HG02973 (cell line): ENCODE measurements around the gene RAB37.

ENCODE experiments used
- ATAC-seq: cut with Tn5 transposase; IDR thresholded peaks from one replicate; pipeline ENCODE4 v1.9.1; 2021; ENCODE audit warnings: moderate library complexity; ENCODE audit not compliant: unreplicated experiment

RAB37 gene, protein sequence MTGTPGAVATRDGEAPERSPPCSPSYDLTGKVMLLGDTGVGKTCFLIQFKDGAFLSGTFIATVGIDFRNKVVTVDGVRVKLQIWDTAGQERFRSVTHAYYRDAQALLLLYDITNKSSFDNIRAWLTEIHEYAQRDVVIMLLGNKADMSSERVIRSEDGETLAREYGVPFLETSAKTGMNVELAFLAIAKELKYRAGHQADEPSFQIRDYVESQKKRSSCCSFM

DNA sequence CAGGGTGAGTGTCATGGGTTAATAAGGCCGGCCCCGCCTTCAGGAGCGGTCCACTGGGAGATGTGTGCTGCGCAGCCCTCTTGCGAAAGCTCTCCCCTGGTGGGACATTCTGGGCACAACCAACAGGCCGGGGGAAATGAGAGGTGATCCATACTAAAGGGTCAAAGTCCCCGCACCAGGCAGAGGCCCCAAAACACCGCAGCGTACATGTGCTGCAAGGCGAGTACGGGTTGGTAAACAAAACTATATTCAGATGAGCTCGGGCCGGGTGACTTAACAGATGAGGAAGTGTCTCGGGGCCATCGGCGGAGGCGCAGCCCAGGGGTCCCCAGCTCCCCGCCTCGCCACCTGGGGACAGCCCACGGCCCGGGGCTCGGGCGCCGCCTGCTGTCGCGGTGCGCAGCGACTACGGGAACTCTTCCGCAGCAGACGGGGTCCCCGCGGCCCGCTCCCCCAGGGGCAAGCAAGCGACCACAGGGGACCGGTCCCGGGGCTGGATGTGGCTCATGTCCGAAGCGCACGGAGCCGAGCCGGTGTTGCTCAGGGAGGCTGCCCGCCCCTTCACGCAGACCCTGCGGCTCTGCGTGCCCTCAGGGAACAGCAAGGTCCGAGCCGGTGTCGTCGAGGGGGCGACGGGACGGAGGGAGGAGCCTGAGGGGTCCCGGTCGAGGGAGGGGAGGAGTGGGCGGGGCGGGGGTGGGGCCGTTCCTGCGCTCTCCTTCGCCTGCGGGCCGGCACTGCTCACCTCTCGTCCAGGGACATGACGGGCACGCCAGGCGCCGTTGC, at the start of gene RAB37:
RAB37 (plus strand) TSS at position 744 of the 786 bp plus-strand sequence; CDS start at position 761, 17 bp downstream.
- ATAC-seq = peak; percentile 34

DNA sequence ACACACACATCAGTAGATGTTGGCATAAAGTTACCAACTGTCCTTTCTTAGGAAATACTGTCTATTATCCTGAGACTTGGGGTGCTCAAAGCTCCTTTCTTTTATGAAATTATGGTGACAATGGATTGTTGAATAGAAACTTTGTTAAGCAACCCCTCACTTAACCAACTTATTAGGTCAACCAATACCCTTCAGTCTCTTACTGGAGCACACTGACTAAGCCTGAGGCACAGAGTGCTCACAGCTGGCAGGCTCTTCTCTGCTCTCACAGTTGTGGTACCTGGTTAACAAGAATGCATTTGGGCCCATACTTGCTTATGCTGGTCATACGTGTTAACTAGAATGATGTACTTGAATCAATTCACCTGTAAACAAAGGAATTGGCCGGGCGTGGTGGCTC, 49.2 kb upstream of the RAB37 start:
- ATAC-seq = no peak

DNA sequence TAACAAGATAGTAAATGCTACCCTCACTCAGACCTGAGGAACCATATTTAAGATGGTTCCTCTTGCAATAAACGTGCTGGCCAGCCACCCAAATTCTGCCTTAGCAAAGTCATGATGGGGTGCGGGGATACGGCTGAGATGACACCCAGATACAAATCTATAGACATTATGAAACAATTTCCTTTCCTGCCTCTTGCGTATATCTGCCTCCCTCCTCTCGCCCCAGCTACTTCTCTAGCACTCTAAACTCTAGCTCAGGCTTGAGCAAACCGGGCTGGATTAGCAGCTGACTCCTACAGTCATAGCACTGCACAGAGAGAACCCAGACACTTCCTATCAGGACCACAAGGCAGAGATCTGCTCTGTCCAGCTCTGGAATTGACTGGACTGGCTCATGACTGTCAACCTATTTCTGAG, 46.6 kb upstream of the RAB37 start:
- ATAC-seq = no peak

DNA sequence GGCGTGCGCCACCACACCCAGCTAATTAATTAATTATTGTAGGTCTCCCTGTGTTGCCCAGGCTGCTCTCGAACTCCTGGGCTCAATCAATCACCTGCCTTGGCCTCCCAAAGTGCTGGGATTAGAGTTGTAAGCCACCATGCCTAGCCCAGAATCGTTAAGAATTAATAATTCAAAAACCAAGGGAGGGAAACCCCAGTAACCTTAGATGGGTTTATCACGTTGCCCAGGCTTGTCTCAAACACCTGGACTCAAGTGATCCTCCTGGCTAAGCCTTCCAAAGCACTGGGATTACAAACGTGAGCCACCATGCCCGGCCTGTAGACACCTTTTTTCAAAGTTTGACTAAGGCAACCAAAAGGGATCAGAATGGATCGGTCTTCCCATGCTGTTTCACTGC, 45.9 kb upstream of the RAB37 start:
- no peak for ATAC-seq

DNA sequence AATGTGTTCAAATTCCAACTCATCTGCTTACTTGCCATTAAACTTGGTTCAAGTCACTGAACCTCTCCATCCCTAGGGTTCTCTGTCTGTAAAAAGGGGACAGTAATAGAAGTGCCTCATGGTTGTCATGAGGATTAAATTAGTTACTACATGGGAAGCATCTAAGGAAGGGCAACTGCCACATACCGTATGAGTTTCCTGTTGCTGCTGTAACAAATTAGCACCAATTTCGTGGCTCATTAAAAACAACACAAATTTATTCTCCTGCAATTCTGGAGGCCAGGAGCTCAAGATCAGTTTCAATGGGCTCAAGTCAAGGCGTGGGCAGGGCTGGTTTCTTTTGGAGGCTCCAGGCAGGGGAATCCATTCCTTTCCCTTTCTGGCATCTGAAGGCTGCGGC, 43.0 kb upstream of the RAB37 start:
- ATAC-seq = no peak

DNA sequence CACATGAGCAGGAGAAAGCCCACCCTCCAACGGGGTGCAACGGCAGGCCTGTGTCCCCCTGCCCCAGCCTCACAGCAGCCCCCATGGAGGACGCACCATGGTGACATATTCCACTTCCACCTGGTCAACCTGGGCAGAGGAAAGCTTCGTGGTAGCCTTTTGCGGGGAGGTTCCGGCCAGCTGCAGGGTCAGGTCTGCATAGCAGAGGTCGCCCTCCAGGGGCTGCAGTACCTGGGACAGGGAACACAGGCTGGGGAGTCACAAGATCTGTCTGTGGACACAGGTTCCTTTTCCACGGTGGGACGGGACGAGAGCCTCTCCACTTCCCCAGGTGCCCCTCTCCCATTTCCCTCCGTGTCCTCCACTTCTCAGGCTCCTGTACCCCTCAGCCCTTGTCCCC, 41.4 kb upstream of the RAB37 start:
- no peak for ATAC-seq

DNA sequence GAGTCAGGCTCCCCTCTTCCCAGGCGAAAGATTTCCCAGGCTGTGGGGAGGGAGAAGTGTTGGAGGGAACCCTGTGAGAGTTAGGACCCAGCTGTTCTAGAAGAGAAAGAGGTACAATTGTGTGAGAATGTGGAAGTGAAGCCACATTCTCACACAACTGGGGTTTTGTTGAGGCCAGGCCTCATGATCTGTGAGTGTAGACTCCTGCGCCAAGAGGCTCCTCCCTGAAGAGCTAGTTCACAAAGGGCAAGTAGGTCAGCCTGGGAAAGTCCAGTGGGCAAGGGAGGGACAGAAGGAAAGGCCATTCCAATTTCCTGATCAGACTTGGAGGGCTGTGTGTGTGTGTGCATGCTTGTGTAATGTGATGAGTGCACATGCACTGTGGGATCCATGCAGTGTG, 39.5 kb upstream of the RAB37 start:
- no peak for ATAC-seq

DNA sequence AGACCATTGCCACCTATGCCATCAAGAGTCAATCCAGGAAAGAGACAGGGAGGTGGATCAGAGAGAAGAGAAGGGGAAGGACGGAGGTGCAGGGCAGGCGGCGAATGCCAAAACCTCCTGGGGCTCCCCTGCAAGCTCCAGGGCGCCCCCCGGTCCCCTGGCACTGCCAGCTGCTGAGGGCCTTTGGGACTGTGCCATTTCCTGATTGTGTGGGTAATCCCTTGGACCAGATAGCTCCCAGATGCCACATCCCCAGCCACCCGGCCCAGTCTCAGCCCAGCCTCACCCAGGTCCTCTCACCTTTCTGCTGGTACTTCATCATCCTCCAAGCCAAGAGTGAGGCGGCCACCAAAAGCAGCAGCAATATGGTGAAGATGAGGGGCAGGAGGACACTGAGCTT, 39.0 kb upstream of the RAB37 start:
- ATAC-seq = no peak

DNA sequence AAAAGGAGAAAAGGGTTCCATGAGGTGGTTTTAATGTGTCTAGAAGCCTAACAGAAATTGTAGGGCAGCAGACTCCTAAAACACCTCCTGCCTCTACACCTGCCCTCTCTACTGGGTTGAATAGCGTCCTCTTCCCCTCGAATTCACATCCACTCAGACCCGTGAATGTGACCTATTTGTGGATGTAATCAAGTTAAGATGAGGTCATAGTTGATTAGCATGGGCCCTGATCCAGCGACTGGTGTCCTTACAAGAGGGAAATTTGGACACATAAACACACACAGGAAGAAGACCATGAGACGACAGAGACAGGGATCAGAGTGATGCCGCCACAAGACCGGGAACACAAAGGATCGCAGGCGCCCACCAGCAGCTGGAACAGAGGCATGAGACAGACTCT, 37.8 kb upstream of the RAB37 start:
- ATAC-seq = no peak

DNA sequence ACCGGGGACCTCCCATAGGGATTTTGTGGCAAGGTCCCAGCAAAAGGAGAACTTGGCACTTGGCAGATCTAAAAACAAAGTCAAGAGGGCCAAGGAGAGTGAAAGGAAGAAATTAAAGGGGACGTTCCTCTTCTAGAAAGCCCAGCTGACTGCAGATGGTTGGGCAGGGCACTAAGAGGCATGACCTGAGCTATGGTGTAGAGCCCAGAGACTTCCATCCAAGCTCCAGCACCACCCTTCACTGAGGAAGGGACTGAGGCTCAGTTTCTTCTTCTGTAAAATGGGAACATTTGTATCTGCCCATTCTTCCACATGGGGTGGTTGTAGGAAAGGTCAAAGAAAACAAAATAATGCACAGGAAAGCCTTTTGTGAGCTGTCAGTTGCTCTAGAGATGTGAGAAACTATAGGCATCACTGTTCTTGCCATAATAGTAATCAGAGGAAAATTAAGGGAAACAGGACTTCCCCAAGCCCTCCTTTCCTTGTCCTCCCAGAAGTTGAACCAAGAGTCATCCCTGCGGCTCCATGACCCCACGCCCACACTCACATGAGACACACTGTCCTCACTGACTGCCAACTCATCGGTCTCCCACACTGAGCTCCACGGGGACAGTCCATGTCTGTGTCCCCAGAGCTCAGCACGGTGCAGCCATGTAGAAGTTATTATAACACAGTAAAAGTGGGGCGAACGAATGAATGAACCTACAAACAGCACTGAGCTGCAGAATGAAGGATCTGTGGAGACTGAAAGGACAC, 34.8 kb upstream of the RAB37 start:
- ATAC-seq = no peak

DNA sequence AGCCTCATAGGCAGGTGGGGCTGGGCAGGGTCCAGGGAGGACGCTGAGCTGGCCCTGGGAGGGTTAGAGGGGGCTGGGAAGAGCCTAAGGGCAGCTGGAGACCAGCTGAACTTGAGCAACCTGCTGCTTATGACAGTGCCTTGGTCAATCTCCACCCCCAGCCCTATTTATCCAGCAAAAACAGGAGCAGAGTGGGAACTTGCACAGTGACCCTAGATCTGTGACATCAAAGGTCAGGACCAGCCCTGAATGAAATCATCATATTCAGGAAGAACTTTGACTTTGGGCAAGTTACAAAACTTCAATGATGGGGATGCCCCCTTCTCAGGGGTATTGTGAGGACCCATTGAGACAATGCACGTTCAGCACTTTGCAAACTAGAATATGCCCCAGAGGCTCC, 33.7 kb upstream of the RAB37 start:
- no peak for ATAC-seq

DNA sequence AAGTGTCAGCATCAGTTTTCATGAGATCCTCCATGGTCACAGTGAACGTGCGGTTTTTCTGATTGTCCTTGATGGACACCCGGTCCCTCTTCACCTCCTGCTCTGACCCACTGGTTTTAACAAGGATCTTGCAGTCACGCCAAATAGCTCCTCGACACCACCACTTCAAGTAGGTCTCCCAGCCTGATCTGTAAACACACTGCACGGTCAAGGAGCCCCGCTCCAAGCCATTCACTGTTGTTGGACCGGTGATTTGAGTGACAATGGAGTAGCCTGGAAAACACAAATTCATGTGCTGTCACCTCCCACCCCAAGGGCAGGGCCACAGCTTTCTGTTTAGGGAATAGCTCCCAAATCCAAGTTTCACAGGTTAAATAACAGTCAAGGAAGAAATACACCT, 32.5 kb upstream of the RAB37 start:
- no peak for ATAC-seq

DNA sequence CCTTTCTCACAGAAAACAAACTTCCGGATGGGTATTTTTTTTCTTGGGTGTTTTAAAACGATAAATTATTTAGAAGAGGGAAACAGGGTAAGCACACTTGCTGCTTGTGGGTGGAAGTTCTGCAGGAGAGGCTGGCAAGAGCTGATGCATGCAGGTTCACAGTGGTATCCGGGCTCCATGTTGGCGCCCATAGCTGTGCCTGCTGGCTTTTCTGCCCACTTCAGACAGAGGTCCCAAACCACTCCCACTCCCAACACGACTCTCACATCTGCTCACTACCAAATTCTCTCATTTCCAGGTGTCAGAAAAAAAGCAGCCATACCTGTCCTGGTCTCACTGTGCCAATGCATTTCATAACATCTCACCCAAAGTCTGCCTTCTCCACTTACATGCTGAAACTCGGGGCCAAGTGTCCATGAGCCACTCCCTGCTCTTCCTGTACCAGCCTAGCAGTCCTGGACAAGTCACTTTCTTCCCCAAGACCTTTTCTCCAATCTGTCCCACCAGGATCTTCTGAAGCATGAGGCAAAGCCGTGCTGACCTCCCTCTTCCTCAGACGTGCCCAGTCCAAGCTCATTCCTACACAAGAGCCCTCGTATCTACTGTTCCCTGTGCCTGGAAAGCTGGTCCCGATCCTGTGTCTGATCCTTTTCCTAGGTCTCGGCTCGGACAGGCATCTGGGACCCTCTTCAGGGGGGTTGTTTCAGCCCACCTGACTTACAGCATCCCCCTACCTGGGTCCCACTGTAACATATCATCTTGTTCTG, 25.8 kb upstream of the RAB37 start:
- no peak for ATAC-seq

DNA sequence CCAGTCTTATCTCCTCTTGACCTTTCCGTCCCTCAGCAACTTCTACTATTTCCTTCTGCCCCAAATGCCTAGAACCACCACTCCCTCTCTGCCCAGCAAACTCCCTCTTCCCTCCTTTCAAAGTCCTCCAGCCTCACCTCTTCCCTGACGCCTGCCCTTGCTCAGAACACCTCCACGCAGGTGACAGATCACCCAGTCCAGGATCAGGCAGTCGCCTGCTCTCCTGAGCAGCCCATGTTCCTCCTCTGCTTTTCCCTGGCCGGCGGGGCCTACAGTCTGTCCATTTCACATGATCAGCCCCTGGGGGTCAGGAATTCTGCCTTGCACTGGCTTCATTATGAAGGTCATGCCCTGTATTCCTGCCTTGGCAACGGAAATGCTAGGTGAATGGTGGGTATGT, 24.8 kb upstream of the RAB37 start:
- no peak for ATAC-seq

DNA sequence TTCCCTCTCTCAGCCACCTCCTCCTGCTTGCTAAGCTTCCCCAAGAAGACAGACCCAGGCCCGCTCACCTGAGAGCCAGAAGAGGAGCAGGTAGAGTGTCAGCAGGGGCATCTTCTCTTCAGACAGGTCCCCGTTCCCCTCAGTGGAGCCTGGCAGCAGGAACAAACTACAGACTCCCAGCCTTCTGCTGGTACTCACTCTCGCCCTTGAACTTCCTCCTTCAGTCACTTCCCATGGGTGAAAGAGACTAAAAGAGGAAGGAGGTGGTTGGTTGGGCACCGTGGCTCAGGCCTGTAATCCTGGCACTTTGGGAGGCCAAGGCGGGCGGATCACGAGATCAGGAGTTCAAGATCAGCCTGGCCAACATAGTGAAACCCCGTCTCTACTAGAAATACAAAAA, 24.3 kb upstream of the RAB37 start, which contains the start of gene CD300LF:
CD300LF (minus strand) TSS at position 168 of the 400 bp plus-strand sequence; CDS start at position 111, 57 bp downstream.
- no peak for ATAC-seq

DNA sequence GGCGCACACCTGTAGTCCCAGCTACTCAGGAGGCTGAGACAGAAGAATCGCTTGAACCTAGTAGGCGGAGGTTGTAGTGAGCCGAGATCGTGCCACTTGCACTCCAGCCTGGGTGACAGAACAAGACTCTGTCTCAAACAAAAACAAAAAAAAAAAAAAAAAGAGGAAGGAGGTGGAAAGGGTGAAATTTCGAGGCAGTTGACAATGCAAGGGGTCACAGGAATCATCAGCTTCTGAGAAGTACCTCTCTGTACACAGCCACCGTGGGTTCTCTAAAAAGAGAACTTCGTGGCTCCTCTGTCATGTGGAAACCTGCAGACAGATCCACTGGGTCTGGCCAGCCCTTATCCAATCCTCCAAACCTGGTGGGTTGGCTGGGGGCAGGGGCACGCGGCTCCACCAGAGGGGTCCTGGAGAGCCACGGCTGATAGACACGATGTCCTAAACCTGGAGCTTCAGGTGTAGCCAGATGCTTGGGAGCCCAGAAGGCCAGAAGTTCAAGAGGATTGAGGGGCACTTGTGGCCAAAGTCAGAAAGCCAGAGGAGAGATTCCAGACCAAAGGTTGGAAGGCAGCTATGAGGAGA, 23.8 kb upstream of the RAB37 start:
- ATAC-seq = no peak

DNA sequence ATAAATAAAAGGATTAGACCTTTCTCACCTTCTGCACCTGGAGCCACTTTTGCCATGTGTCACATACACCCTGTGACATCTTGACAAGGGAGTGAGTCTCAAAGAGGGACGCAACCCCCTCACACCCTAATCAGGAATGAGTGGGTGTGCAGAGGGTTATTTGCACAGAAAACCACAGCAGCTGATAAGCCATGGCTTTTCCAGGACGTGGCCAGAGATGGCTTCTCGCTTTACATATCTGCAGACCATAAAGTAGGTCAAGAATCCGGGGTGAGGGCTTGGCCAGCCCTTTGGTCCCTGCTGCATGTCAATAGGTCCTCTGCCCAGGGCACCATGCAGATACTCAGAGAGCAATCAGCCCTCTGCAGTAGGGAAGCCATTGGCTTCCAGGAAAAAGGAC, 21.9 kb upstream of the RAB37 start:
- ATAC-seq = no peak

DNA sequence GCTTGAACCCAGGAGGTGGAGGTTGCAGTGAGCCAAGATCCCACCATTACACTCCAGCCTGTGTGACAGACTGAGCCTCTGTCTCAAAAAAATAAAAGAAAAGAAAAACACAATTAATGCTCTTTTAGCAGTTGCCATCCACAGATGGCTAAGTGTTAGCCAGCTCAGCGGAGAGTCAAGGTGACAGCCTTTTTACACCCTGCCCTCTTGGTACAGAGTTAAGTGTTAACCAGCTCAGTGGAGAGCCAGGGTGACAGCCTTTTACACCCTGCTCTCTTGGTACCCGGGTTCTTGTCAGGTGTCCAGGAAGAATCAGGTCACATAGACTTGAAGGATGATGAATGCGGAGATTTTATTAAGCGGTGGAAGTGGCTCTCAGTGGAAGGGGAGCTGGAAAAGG, 16.6 kb upstream of the RAB37 start:
- ATAC-seq = no peak

DNA sequence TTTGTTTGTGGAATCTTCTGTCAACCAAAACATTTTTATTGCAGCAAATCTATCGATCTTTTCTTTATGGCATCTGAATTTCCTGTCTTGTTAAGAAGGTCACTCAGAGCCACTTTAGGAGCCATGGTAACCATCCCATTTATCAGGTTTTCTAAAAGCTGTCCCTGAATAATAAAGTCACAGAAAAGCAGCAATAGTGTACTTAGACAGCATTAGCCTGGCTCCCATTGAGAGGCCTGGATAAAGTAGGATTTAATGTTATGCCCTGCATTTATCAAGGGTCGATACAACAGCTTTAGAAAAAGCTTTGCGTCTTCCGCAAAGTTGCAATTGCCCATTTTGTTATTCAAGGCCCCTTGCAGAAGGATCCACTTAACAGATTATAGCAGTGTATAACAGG, 14.3 kb upstream of the RAB37 start:
- ATAC-seq = no peak

DNA sequence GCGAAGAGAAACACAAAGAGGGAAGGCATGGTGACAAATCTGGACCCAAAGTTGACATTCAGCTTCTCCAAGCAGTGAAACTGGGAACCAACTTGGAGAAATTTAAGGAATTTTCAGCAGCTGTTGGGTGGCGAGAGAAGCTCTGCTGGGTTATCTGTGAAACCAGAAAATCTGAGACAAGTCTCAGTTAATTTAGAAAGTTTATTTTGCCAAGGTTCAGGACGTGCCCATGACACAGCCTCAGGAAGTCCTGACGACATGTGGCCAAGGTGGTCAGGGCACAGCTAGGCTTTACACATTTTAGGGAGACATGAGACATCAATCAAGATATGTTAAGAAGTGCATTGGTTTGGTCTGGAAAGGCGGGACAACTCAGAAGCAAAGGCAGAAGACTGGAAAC, 13.2 kb upstream of the RAB37 start:
- no peak for ATAC-seq

DNA sequence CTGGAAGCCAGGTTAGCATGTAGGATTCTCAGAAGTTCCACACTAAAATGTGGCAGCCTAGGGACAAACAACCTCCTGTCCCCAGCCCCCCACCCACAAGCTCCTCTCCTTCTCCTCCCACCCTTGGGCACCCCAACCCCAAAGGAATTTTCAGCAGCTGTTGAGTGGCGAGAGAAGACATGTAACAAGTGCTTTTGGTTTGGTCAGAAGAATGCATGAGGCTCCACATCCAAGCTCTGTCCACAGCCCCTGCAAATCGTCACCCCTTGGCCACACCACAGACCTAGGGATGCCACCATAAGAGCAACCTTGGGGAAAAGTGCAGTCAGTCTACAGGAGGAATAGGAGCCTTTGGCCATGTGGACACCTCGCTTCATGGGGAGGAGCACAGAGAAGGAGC, 11.9 kb upstream of the RAB37 start:
- ATAC-seq = no peak
